Jurkat, Clone E6-1 (cell line): ENCODE data around the gene MATN1.

ENCODE experiments used
- DNase-seq: peaks from one replicate; pipeline ENCODE4 v3.0.0-alpha.2; 2011; ENCODE audit warnings: low read depth, low spot score
- H3K4me3 ChIP-seq: 2 replicates; pipeline ENCODE4 v1.5.1; 2011; ENCODE audit warnings: mild to moderate bottlenecking, low read length, control low read depth, moderate library complexity

Gene MATN1

DNA sequence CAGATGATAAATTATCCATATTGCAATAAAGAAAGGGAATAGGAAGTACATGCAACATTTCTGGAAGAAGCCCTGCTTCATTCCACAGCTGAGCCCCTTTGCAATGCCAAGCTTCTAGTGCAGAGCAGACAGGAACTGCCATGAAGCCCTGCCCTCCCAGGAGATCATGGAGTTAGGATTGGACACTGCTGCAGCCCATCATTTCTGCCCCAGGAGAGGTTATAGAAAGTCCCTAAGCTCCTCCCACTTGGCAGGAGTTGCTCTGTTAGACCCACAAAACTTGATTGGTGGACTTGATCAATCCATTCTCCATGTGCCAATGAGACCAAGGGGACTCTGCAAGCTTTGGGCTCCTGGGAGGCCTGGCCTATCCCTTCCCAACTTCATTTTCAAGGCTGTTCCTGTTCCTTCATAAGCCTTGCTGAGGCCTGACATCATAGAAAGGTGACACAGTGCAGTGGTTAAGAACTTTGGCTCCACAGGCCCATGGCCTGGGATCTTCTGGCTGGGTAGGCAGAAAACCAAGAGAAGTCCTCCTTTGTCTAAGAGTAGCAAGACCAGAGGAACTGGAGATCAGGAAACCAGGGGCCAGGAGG is 35.5 kb upstream of the MATN1 start:
- 0 out of 2 replicates have a peak overlapping the region, but pooled peaks have one; percentile 3 for H3K4me3 ChIP-seq
- peak; percentile 92 for DNase-seq

DNA sequence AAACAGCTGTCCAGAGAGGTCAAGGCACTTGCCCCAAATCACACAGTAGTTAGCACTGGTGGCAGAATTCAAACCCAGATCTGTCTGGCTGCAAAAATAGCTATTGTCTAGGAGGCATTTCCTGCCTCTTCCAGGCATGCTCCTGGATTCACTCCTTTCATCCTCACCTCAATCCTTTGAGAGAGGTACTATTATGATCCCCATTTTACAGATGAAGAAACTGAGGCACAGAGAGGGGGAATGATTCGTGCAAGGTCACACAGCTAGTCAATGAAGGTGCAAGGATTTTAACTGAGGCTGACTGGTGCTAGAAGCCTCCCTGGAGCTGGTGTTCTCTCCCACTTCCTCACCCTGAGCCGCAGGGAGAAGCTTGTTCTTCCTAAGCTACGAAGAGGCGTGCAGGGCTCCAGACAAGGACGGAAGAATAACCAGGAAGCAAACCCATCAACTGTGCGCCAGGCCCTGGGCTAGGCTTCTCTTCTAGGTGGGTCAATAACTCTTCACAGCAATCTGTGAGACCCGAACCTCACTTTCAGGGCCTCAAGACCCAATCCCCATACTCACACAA is 34.8 kb upstream of the MATN1 start:
- peak overlapping the region; percentile 82 for H3K4me3 ChIP-seq
- DNase-seq = no peak

DNA sequence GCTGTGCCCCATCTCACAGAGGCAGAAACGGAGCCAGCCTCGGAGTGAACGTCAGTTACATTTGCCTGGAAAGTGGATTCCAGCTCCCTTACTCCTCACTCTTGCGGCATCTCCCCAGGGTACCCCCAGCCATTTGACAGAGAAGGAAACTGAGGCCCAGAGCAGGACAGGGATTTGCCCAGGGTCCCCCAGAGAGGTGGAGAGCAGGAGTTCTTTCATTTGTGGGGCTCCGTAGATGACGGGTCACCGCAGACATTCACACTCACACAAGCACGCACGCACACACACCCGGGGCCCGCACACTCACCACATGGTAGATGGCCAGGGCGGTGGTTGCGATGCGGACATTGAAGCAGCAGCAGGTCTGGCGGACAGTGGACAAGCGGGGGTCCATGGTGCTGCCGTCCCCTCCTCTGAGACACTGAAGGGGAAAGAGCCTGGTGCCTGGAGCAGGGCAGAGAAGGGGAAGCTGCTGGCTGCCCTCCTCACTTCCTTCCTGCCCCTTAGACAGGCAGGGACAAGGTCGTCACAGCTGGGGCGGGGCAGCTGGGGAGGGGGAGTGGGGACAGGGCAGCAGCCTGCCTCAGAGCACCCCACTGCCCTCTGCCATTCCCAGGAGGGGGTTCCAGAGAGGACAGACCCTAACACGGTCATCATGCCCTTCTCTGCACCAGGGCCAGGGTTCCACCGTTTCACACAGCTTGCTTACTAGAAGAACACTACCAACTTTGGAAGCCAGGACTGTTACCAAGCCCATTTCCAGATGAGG is 34.2 kb upstream of the MATN1 start, which contains the start of gene LAPTM5:
Gene LAPTM5, minus strand, starts transcription at position 423 of the 769 bp plus-strand sequence. Its CDS starts 29 bp downstream, at position 394.
- peak; percentile 54 for DNase-seq
- peak within 1 kb of the TSS; percentile 82 for H3K4me3 ChIP-seq

DNA sequence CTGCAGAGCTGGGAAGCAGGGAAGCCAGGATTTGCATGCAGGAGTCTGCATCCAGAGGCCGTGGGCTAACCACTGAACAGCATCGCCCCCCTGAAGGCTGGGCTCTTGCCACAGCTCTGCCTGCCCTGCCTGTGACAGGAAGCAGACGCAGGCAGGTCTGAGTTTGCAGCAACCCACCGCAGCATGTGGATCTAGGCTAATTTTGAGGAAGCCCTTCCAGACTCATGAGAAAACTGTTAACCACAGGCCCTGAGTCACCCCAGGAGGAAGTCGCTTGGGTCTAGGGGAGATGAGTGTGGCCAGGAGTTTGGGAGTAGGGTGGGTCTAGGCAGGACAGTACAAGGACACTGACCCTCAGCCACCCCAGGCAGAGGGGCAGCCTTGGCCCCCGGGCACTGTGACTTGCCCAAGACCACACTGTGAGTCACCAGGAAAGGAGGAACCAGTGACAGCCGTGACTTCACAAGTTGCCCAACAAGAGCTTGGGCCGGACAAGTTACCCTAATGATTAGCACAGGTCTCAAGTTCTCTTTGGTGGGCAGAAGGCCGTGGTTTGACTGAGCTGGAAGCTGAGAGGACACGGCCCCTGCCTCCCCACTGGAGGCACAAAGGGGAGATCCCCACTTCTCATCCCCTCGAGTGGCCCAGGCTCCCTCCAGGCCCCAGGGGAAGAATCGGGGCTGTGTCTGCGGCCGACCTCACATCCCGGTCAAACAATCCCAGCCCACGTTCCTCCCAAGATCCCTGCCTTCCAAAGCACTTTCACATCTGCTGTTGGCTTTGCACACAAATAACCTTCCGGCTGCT is 33.4 kb upstream of the MATN1 start:
- DNase-seq = peak; percentile 88
- peak overlapping the region; percentile 82 for H3K4me3 ChIP-seq

DNA sequence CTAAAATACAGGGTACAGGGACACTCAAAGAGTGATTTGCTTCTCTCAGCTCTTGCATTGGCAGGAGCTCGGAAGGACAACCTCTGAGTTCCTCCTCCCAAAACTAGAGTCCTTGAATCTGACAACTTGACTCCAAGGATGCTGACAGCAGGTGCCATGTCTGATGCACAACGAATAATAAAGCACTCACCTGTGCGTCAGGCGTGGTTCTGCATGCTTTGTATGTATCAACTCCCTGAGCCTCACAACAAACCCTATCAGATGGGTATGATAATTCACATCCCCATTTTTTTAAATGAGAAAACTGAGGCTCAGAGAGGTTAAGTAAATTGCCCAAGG is 32.8 kb upstream of the MATN1 start:
- no peak for DNase-seq
- H3K4me3 ChIP-seq = peak overlapping the region; percentile 82

DNA sequence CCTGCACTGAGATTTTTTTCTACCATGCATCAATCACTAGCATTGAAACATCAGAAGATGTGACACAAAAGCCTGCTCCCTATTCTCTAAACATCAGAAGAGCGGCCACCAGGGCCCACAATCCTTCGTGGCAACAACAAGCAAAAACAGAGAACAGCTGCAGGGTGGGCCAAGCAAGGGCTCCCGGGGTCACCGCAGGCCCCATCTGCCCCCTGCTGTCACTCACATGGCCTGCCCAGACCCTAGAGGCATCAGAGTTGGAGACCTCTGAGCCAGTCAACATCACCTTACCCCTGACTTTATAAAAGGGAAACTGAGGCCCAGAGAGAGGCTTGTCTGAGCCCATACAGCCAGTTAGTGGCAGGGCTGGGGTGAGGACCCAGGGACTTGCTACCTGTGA is 32.4 kb upstream of the MATN1 start:
- no peak overlapping the region; the same call in 1 of the 2 replicates for H3K4me3 ChIP-seq
- no peak for DNase-seq

DNA sequence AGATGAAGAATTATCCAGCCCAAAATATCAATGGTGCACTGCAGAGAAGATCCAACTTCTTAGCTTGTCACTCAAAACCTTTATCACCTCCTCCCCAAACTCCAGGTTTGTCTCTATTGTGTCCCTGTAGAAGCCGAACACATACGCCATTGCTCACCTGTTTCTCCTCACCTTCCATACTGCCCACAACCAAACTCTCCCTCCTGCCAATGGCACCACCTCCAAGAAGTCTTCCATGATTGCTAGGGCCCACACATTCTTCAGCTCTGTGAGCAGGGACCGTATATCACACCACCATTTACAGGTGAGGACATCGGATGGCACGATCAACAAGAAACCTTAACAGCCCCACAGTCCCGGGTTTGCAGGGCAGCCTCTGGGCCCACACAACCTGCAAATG is 31.9 kb upstream of the MATN1 start:
- no peak overlapping the region for H3K4me3 ChIP-seq
- DNase-seq = no peak

DNA sequence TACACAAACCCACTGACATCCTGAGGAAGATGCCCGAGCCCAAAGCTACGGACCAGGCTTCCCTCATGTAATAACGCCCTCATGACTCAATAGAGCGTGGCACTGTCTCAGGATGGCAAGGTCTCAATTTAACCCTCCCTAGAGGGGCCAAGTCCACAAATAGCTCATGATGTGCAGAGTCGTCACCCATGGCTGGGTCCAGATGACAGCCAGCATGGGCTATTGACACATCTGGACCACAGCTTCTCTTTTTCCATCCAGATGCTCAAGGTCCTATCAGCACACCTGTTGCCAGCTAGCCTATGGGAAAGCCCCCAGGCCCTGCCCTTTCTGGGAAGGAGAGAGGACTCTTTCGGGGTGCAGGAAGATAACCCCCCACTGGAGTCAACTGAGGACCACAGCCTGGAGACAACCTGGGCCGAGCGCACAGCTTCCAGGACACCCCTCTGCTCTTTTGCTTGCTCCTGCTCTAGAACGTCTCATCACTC is 31.3 kb upstream of the MATN1 start:
- DNase-seq = no peak
- H3K4me3 ChIP-seq = no peak overlapping the region

DNA sequence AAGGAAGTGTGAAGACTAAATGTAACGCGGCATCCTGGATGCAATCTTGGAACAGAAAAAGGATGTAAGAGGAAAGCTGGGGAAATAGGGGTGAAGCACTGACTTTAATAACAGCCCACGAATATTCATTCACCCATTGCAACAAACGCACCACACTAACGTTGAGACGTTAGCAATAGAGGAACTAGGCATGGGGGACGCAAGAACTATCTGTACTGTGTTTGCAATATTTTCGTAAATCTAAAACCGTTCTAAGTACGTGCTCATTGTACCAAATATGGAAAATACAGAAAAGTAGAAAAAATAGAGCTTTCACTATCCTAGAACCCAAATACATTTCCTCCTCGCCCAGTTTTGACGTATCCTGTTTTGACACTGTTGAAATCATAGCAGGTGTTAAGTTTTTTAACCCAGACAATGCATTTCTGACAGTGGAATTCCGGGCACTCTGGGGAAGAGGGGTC is 30.3 kb upstream of the MATN1 start:
- DNase-seq = no peak
- H3K4me3 ChIP-seq = no peak overlapping the region

DNA sequence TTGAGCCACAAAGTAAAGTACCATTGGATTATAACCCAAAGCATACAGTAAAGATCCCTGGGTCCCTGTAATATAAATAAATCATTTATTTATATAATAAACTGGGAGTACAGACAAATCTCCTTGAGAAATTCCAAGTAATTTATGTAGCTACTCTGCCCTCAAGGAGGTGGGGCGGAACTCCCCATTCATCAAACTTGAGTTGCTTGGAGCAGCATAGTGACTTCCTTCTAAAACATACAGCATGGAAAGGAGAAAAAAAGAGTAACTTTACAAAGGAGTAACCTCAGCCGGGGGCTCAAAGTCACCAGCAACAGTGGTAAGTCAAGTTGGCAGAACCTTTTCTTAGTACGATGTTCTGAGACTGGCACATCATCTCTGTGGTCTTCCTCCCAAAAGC is 29.7 kb upstream of the MATN1 start:
- no peak overlapping the region for H3K4me3 ChIP-seq
- DNase-seq = no peak

DNA sequence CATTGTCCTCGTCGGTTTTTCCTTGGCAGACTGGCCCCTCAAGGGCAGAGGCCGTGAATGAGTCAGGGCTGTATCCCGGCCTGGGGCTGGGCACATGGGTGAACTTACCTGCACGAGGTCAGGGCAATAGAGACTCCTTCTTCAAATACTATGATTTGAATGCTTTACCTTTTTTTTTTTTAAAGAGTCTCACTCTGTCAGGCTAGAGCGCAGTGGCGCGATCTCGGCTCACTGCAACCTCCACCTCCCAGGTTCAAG is 29.2 kb upstream of the MATN1 start:
- no peak overlapping the region for H3K4me3 ChIP-seq
- DNase-seq = no peak

DNA sequence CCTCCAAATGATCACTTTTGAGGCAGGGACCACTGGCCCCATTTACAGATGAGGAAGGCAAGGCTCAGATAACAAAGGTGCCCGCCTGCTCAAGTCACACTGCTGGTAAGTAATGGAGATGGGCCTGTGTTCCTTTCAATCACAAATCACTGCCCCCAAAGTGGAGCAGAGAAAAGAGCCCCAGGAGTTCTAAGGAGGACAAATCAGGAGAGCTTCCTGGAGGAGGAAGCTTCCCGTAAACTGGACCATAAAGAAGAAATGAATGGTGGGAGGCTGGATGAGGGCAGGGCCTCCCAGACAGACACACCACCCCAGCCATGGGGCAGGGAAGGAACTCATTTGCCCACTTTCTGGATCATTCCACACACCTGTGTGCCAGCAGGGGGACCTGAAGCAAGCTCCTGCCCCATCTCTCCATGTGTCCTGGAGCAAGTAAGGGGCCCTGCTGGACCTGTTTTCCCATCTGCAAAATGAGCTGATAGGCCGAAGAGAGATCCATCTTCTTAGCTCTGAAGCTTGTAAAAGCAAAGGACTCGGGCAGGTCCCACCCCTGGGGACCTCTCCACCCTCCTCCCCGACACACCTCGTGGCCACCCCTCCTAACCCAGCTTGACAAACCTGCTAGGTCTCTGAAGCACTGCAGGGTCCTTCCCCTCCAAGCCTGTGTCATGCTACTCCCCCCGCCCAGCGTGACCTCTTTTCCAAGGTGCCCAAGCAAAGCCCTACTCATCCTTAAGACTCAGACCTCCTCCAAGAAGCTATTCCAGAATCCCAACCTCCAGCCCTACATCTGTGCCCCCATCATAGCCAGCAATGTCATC is 28.7 kb upstream of the MATN1 start:
- no peak for DNase-seq
- H3K4me3 ChIP-seq = no peak overlapping the region

DNA sequence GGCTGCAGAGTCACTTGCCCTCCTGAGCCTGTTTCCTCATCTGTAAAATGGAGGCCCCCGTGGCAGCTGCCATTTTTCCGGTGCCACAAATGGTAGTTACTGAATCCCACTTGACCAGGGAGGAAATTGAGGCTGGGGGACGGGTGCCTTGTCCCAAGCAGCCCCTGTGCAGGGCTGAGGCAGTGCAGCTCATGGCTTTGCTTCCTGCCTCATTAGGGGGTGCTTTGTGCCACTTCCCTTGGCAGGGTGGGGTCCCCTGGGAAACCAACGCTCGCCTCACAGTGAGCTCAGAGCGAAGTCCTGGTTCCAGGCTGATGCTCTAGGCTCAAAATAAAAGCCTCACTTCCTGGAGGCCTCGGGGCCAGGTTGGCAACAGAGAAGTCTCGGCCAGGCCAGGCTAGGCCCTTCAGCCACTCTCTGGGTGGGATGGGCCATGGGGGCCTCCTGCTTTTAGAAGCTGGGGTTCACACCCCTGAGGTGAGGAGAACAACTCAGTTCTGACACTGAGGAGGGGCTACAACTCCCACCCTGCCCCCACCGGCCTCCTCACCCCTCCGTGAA is 27.4 kb upstream of the MATN1 start:
- DNase-seq = no peak

DNA sequence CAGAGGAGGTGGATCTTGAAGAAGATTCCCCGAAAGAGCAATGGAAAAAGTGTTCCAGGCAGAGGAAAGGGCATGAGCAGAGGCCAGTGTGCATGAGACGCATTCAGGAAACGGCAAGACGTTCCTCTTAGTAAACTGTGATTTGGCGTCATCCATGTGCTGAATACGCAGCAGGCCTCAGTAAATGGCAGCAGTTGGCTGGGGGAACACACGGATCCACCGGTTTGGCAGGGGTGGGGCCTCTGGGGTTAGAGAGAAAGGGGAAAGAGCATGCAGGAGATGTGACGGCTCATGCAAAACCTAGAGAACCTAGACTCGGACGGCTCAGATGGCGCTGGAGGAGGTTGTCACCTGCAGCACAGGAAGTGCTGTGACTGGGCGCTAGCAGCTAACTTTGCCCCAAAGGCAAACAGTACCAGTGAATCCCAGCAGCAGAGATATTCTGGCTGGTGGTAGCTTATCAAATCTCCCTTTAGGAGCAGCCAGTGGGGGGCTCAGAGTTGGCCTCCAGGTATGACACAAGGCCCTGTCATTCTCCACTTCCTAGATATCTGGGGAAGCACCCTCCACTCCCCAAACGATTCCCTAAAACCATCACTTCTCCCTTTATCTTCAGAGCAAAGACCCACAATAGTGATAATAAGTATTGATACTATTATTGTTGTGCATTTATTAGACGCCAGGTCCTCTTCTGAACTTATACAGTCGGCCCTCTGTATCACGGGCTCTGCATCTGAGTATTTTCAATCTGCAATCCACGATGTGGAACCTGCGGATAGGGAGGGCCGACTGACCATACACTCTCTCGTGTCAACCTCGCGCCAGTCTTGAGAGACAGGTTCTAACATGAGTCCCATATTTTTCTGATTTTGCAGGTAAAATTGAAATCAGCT is 26.6 kb upstream of the MATN1 start:
- peak overlapping the region; percentile 23 for H3K4me3 ChIP-seq
- peak; percentile 70 for DNase-seq

More for the DNA sequence above, 27.4 kb upstream of the MATN1 start:
- no peak overlapping the region for H3K4me3 ChIP-seq

DNA sequence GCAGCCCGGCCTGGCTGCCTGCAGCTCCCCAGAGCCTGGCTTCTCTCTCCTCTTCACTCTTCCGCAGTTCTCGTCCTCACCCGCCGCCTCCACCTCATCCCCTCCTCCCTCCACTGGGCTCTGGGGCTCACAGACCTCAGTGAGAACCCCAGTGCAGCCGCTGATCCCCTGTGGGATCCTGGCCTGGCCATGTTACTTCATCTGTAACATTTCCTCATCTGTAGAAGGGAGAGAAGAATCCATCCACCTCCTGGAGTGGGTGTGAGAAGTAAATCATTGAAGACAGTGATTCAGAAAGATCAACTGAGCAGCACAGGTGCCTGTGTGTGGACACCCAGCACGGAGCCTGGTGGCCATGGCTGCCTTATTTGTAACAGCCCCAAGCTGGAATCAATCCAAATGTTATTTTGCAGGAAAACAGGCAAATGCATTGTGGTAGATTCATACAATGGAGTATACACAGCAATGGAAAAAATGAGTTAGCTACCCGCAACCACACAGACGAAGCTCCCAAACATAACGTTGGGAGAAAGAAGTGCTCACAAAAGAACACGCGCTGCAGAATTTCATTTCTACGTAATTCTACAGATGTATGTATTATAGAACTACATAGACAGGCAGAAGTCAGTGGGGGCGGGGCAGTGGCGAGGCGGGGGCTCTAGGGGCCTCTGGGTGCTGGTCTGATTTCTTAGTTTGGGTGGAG is 25.5 kb upstream of the MATN1 start:
- no peak overlapping the region for H3K4me3 ChIP-seq
- no peak for DNase-seq

DNA sequence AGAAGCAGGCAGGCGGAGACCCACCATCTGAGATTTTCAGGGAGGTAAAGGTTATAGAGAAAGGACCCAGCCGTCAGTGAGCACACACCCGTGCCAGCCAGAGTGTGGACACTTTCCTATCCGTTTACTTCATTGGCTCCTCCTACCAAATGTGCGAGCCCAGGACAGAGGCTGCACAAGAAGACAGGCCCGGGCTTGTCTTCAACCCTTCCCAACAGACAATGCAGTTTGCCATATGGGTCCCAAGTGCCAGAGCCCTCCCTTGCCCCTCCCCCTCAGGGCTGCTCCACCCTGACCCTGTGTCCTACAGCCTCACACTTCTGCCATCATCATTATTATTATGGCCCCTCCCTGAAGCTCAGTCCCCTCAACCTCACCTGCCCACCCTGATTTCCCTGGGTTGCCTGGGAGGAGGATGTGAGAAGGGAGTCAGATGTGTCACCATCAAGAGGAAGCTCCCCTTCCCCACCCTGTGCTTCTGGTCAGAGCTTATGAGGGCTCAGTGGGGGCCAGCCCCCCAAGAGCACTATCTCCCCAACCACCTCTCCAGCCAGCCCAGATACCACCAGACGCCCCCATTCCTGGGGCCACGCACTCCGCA is 24.8 kb upstream of the MATN1 start:
- H3K4me3 ChIP-seq = no peak overlapping the region
- DNase-seq = no peak
